ENCODE measurements around the gene MSANTD3.

Gene MSANTD3

DNA sequence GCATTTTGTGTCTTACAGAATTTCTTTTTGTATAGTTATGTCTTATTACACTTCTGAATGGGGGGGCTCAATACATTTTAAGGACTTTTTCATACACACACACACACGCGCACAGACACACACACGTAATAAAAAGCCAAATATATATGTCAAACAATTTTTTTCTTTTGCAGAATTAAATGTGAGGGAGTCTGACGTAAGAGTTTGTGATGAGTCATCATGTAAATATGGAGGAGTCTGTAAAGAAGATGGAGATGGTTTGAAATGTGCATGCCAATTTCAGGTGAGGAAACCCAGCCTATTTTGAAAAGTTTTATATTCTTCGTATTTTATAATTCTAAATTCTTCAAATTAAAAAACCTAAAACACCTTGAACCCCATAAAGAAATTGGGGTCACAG is 71.6 kb downstream of the MSANTD3 start:
- no peaks in the 10 kb centered on the region for H3K9me3 Mint-ChIP-seq

DNA sequence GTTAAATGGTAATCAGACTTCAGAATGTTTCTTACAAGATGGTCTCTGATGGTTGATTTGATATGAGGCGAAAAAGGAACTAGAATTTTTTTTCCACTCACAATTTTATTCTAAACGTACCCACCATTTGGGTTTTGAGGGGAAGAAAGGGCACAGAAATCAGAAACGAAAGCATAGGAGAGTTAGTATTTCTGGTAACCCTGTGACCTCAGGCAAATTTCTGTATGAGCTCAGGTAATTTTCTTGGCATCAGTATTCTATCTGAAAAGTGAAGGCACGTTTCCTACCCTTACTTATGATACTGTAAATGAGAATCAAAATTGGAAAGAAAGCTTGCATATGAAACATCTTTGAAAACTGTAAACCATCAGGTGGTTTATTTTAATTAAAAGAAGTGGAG is 72.5 kb downstream of the MSANTD3 start:
- no peaks in the 10 kb centered on the region for H3K27me3 Mint-ChIP-seq (ENCODE audit: low read depth)

More for the DNA sequence above, 71.6 kb downstream of the MSANTD3 start:
- Mint-ChIP-seq H3K27ac (no peak overlapping the region), H3K4me1 (no peaks in the 10 kb centered on the region), H3K36me3 (ENCODE audit: low read depth) (peaks cover 36% of the 10 kb centered on the region), H3K27me3 (ENCODE audit: low read depth) (no peaks in the 10 kb centered on the region), H3K4me3 (no peak overlapping the region)
- TF ChIP-seq, protein P1, sequence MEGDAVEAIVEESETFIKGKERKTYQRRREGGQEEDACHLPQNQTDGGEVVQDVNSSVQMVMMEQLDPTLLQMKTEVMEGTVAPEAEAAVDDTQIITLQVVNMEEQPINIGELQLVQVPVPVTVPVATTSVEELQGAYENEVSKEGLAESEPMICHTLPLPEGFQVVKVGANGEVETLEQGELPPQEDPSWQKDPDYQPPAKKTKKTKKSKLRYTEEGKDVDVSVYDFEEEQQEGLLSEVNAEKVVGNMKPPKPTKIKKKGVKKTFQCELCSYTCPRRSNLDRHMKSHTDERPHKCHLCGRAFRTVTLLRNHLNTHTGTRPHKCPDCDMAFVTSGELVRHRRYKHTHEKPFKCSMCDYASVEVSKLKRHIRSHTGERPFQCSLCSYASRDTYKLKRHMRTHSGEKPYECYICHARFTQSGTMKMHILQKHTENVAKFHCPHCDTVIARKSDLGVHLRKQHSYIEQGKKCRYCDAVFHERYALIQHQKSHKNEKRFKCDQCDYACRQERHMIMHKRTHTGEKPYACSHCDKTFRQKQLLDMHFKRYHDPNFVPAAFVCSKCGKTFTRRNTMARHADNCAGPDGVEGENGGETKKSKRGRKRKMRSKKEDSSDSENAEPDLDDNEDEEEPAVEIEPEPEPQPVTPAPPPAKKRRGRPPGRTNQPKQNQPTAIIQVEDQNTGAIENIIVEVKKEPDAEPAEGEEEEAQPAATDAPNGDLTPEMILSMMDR (IDR thresholded peaks at IDR 0.05; ENCODE audit: unreplicated experiment in 3 of 3) = no peak

DNA sequence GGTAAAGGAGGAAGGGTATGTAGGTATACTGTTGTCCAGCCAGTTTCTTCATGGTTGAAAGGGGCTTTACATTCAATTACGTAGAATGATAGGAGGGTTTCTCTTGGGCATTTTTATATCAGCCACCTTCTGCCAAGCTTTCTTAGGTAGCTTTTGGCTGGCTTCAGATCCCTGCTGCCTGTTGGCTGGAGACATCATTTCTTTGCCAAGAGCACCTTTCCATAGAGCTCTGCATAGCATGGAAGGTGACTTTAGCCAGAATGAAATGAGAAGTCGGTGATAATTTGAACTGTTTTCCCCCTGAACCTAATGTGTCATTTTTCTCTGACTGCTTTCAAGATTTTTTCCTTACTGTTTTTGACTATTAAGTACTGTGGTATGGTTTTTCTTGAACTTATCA is 72.9 kb downstream of the MSANTD3 start:
- TF ChIP-seq, protein P1 (IDR thresholded peaks at IDR 0.05; ENCODE audit: unreplicated experiment in 3 of 3) = no peak
- peaks cover 40% of the 10 kb centered on the region for H3K36me3 Mint-ChIP-seq (ENCODE audit: low read depth)
- H3K4me1 Mint-ChIP-seq = no peaks in the 10 kb centered on the region
- no peak overlapping the region for H3K27ac Mint-ChIP-seq
- H3K9me3 Mint-ChIP-seq = no peaks in the 10 kb centered on the region
- no peaks in the 10 kb centered on the region for H3K27me3 Mint-ChIP-seq (ENCODE audit: low read depth)
- no peak overlapping the region for H3K4me3 Mint-ChIP-seq

More for the DNA sequence above, 72.5 kb downstream of the MSANTD3 start:
- Mint-ChIP-seq H3K36me3 (ENCODE audit: low read depth) (peaks cover 40% of the 10 kb centered on the region), H3K4me3 (no peak overlapping the region), H3K9me3 (no peaks in the 10 kb centered on the region), H3K27ac (no peak overlapping the region), H3K4me1 (no peaks in the 10 kb centered on the region)
- TF ChIP-seq, protein P1 (IDR thresholded peaks at IDR 0.05; ENCODE audit: unreplicated experiment in 3 of 3) = no peak
